Subcutaneous adipose tissue (tissue), 4 donors: ENCODE results near the gene DHFR2. TPM values are rescaled to one million over a fixed set of nuclear protein-coding genes. Genes with fewer than 3 reads are reported as not detected.

Experiments
- total RNA-seq, 4 donors: library from RNA; depleted of rRNA; stranded (reverse); fragments of >200 nt; gene quantifications; one replicate each; pipeline ENCODE4 v1.1.0, GENCODE V29; 2016
- TF ChIP-seq, protein P1 (sequence below): fragments of 450-650 bp; IDR thresholded peaks from one replicate; pipeline ENCODE4 v1.5.1; 2016; ENCODE audit warnings: low read depth, mild to moderate bottlenecking, control low read depth, antibody characterized with exemption, moderate library complexity

The DHFR2 gene
- total RNA-seq, 4 donors from 2014 or later, result 2.3 to 5.5 (median 3.7) TPM

DNA sequence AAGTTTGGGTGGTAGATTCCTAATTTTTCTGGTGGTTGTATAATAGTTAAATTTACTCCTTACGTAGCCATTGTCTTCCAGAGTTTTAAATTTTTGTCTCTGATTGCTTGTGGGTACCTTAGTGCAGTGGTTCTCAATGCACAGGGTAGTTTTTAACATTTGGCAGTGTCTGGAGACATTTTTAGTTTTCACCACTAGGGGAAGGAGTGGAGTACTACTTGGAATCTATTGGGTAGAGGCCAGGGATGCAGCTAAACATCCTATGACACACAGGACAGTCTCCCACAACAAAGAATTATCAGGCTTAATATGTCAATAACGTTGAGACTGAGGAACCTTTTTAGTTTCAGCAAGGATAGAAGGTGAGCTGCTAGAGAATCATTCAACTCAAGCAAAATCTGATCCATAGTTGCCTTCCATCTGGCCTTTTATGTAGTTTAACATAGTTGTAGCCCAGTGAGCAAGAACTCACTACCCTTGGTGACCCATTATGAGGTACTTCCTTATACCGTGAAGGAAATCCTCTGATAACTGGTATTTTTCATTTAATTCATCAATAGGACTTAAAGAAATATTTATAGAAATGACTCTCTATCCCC, 25.7 kb downstream of the DHFR2 start:
- TF ChIP-seq, protein P1, sequence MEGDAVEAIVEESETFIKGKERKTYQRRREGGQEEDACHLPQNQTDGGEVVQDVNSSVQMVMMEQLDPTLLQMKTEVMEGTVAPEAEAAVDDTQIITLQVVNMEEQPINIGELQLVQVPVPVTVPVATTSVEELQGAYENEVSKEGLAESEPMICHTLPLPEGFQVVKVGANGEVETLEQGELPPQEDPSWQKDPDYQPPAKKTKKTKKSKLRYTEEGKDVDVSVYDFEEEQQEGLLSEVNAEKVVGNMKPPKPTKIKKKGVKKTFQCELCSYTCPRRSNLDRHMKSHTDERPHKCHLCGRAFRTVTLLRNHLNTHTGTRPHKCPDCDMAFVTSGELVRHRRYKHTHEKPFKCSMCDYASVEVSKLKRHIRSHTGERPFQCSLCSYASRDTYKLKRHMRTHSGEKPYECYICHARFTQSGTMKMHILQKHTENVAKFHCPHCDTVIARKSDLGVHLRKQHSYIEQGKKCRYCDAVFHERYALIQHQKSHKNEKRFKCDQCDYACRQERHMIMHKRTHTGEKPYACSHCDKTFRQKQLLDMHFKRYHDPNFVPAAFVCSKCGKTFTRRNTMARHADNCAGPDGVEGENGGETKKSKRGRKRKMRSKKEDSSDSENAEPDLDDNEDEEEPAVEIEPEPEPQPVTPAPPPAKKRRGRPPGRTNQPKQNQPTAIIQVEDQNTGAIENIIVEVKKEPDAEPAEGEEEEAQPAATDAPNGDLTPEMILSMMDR, result no peak

- TF ChIP-seq, protein P1, result no peak
Measured at GRCh38 chr3:94028093-94028837, 34.5 kb downstream of the DHFR2 start, which contains the start of gene STX19. STX19 (minus strand) TSS chr3:94028597; CDS start chr3:94015269, 13,328 bp downstream.

DNA sequence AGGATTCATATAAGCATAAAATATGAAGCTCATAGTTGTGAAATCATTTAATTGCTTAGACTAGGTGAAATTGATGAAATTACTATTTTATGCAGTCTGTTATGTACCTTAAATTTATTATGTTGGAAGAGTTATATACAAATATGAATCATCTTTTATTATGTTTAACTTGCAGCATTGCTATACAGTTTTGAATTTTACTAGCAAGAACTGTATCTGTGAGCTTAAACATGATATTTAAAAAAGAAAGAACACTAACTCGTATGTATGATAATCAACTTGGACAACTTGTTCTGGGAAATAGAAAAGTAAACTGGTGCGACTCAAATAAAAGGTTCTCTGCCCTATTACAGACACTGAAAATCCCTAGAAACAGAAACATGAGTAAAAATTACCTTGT, 36.1 kb downstream of the DHFR2 start:
- TF ChIP-seq, protein P1, result no peak

DNA sequence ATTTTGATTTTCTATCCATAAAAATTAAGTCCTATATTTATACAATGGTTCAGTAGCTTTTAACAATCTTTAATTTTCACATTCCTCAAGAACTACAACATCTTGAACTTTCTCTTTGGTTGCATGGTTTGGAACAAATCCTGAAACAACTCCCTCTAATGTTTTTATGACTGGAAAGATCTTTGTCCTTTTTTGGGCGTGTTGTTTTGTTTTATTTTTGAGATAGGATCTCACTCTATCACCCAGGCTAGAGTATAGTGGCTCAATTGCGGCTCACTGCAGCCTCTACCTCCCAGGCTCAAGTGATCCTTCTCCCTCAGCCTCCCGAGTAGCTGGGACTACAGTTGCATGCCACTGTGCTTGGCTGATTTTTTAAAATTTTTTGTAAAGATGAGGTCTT, 38.3 kb downstream of the DHFR2 start:
- TF ChIP-seq, protein P1, result no peak

DNA sequence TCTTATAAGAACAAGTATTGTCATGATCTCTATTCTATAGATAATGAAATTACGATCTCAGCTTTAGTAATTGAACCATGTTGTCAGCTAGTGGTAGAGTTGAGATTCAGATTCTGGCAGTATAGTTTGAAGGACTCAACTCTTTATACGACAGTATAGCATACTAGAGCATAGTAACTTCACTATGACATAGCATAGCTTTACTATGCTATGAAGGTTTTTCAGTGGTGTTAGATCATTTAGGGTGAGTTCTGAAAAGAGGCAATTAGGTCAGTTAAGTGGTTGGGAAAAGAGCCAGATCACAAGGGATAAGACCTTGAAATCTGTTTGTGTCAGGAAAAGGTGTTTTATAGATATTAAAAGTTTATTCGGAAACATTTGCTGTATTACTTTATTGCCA, 42.4 kb downstream of the DHFR2 start:
- TF ChIP-seq, protein P1, result no peak

DNA sequence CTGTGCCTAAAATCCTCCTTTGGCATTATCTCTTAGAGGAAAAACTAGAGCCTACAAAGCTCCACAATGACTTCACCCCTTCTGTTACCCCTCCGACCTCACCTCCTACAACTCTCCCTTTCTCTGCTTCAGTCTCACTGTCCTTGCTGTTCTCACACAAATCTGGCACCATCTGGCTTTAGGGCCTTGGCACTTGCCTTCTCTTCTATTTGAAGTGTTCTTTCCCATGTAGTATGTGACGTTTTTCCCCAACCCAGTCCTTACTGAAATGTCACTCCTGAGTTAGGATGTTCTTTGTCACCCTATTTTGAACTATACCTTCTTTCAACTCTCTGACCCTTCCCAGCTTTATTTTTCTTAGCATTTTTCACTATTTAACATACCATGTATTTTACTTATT, 43.1 kb downstream of the DHFR2 start:
- TF ChIP-seq, protein P1, result no peak

- TF ChIP-seq, protein P1, result no peak
Measured at GRCh38 chr3:94015025-94015424, 47.7 kb downstream of the DHFR2 start.
